HFFc6 (cell line): Measurements from ENCODE around the gene RECK. TPM values are rescaled to one million over a fixed set of nuclear protein-coding genes. Genes with fewer than 3 reads are reported as not detected.

Experiments
- DNase-seq: peaks from one replicate; pipeline ENCODE4 v3.0.0-alpha.2; 2018
- H3K27ac Mint-ChIP-seq: 2 replicates; pipeline ENCODE4 v1.8.0; 2020; ENCODE audit warnings: mild to moderate bottlenecking, mixed read lengths
- H3K27me3 Mint-ChIP-seq: 2 replicates; pipeline ENCODE4 v1.8.0; 2021; ENCODE audit warnings: mild to moderate bottlenecking, moderate library complexity, mixed read lengths; ENCODE audit not compliant: insufficient read depth
- H3K36me3 Mint-ChIP-seq: 2 replicates; pipeline ENCODE4 v1.8.0; 2021; ENCODE audit warnings: low read depth, mixed read lengths
- H3K4me1 Mint-ChIP-seq: 2 replicates; pipeline ENCODE4 v1.8.0; 2020; ENCODE audit warnings: low read depth, mixed read lengths
- H3K4me3 Mint-ChIP-seq: 2 replicates; pipeline ENCODE4 v1.8.0; 2020; ENCODE audit warnings: mild to moderate bottlenecking, moderate library complexity, mixed read lengths
- H3K9me3 Mint-ChIP-seq: 2 replicates; pipeline ENCODE4 v1.8.0; 2020; ENCODE audit warnings: mild to moderate bottlenecking, mixed read lengths
- CTCF ChIP-seq: fragments of 200-600 bp; sonication (generic); IDR thresholded peaks from 2 replicates; pipeline ENCODE4 v1.5.0; 2021; ENCODE audit warnings: antibody characterized with exemption, mild to moderate bottlenecking
- total RNA-seq, 6 experiments: library from RNA; stranded (reverse); fragmentation: NEBNext Ultra II Directional; extraction: Animal tissue kit (Norgen Biotek cat#: 25700); gene quantifications; 2 replicates in 1 of 6; 3 replicates in 5 of 6; pipeline ENCODE4 v1.2.3, GENCODE V29; 2021

RECK gene
- total RNA-seq, 6 experiments from 2014 or later = 149 to 182 (median 173) TPM

- peaks cover 2% of the 10 kb centered on the region; the same call in 1 of the 2 replicates for H3K27me3 Mint-ChIP-seq
- peak overlapping the region; percentile 74 for H3K4me3 Mint-ChIP-seq
- peaks cover 31% of the 10 kb centered on the region for H3K36me3 Mint-ChIP-seq
- peaks cover 66% of the 10 kb centered on the region for H3K4me1 Mint-ChIP-seq
- DNase-seq = peak; percentile 69
- peak overlapping the region; percentile 99 for H3K27ac Mint-ChIP-seq
- peak; percentile 87 for TF ChIP-seq CTCF
- no peaks in the 10 kb centered on the region for H3K9me3 Mint-ChIP-seq
Measured at GRCh38 chr9:36102742-36103495, 66.2 kb downstream of the RECK start.

- no peaks in the 10 kb centered on the region for H3K9me3 Mint-ChIP-seq
Measured at GRCh38 chr9:36109071-36109470, 72.4 kb downstream of the RECK start.

GRCh38 chr9:36110434-36110833, 73.7 kb downstream of the RECK start:
- Mint-ChIP-seq H3K4me3 (no peak overlapping the region), H3K36me3 (peaks cover 36% of the 10 kb centered on the region)
- no peak for DNase-seq

More at GRCh38 chr9:36109071-36109470, 72.4 kb downstream of the RECK start:
- Mint-ChIP-seq H3K4me1 (peaks cover 7% of the 10 kb centered on the region), H3K4me3 (no peak overlapping the region), H3K36me3 (peaks cover 42% of the 10 kb centered on the region), H3K27ac (peak overlapping the region; percentile 63; the same call in 1 of the 2 replicates), H3K27me3 (no peaks in the 10 kb centered on the region)
- no peak for TF ChIP-seq CTCF
- DNase-seq = no peak

GRCh38 chr9:36112516-36112915, 75.8 kb downstream of the RECK start:
- H3K4me1 Mint-ChIP-seq = peaks cover 12% of the 10 kb centered on the region

More at GRCh38 chr9:36110434-36110833, 73.7 kb downstream of the RECK start:
- Mint-ChIP-seq H3K4me1 (no peaks in the 10 kb centered on the region; the same call in 1 of the 2 replicates), H3K27me3 (no peaks in the 10 kb centered on the region; the same call in 1 of the 2 replicates), H3K27ac (no peak overlapping the region), H3K9me3 (no peaks in the 10 kb centered on the region)
- TF ChIP-seq CTCF = peak; percentile 26; the same call in 1 of the 2 replicates

GRCh38 chr9:36113999-36114398, 77.3 kb downstream of the RECK start:
- DNase-seq = no peak
- no peak overlapping the region for H3K4me3 Mint-ChIP-seq
- no peak overlapping the region for H3K27ac Mint-ChIP-seq
- H3K27me3 Mint-ChIP-seq = peaks cover 4% of the 10 kb centered on the region; the same call in 1 of the 2 replicates
- H3K9me3 Mint-ChIP-seq = no peaks in the 10 kb centered on the region
- peaks cover 23% of the 10 kb centered on the region for H3K4me1 Mint-ChIP-seq
- no peak for TF ChIP-seq CTCF
- peaks cover 50% of the 10 kb centered on the region for H3K36me3 Mint-ChIP-seq

More at GRCh38 chr9:36112516-36112915, 75.8 kb downstream of the RECK start:
- Mint-ChIP-seq H3K4me3 (no peak overlapping the region), H3K27ac (no peak overlapping the region), H3K9me3 (no peaks in the 10 kb centered on the region), H3K36me3 (peaks cover 48% of the 10 kb centered on the region), H3K27me3 (peaks cover 4% of the 10 kb centered on the region; the same call in 1 of the 2 replicates)
- no peak for TF ChIP-seq CTCF
- DNase-seq = no peak
